Liver (tissue), 9 donors: ENCODE data around the gene CHRDL2. TPM values are rescaled to one million over a fixed set of nuclear protein-coding genes. Genes with fewer than 3 reads are reported as not detected.

Experiments used
- DNase-seq: peaks from one replicate; pipeline ENCODE4 v3.0.0-alpha.2; 2017; ENCODE audit warnings: low spot score
- H3K27ac ChIP-seq, 2 donors: one replicate each; pipeline ENCODE4 v1.7.0; 2013; ENCODE audit warnings: inconsistent platforms in 2 of 2, low read length in 2 of 2, control low read depth in 1 of 2, low read depth in 1 of 2, mild to moderate bottlenecking in 1 of 2
- H3K27me3 ChIP-seq, 4 donors: one replicate each; pipeline versions ENCODE4 v1.6.1 to v1.7.0; 2013; ENCODE audit warnings: low read length in 3 of 4, inconsistent platforms in 1 of 4, mild to moderate bottlenecking in 1 of 4, moderate library complexity in 1 of 4; ENCODE audit not compliant: control insufficient read depth in 4 of 4, insufficient read depth in 4 of 4
- H3K36me3 ChIP-seq, 4 donors: one replicate each; pipeline versions ENCODE4 v1.6.1 to v1.7.0; 2013; ENCODE audit warnings: low read length in 3 of 4, mild to moderate bottlenecking in 3 of 4, low read depth in 1 of 4, moderate library complexity in 1 of 4; ENCODE audit not compliant: control insufficient read depth in 4 of 4, insufficient read depth in 3 of 4
- H3K4me1 ChIP-seq, 4 donors: one replicate each; pipeline versions ENCODE4 v1.6.1 to v1.7.0; 2013; ENCODE audit warnings: low read length in 3 of 4, mild to moderate bottlenecking in 3 of 4, moderate library complexity in 1 of 4; ENCODE audit not compliant: control insufficient read depth in 4 of 4, insufficient read depth in 4 of 4
- H3K4me3 ChIP-seq, 3 donors: one replicate each; pipeline versions ENCODE4 v1.6.1 to v1.7.0; 2013; ENCODE audit warnings: low read length in 3 of 3, control low read depth in 1 of 3, low read depth in 1 of 3, mild to moderate bottlenecking in 1 of 3
- H3K9ac ChIP-seq, 2 donors: one replicate each; pipeline ENCODE4 v1.7.0; 2013; ENCODE audit warnings: low read length in 2 of 2, mild to moderate bottlenecking in 2 of 2, moderate library complexity in 2 of 2, control low read depth in 1 of 2, low read depth in 1 of 2
- H3K9me3 ChIP-seq, 4 donors: one replicate each; pipeline versions ENCODE4 v1.6.1 to v1.7.0; 2013; ENCODE audit warnings: low read length in 3 of 4; ENCODE audit not compliant: control insufficient read depth in 4 of 4
- EGR1 ChIP-seq, 2 donors: IDR thresholded peaks; 2 replicates each; pipeline ENCODE4 v1.6.1; 2016 to 2018; ENCODE audit warnings: antibody characterized with exemption in 2 of 2, low read depth in 2 of 2
- FOXA1 ChIP-seq: IDR thresholded peaks from 2 replicates; pipeline ENCODE4 v1.6.1; 2016; ENCODE audit warnings: antibody characterized with exemption
- FOXA2 ChIP-seq: IDR thresholded peaks from 2 replicates; pipeline ENCODE4 v1.6.1; 2016; ENCODE audit warnings: antibody characterized with exemption
- GABPA ChIP-seq, 2 donors: IDR thresholded peaks in 1 of 2; conservative IDR thresholded peaks in 1 of 2; 2 replicates each; pipeline ENCODE4 v1.6.1; 2016; ENCODE audit warnings: antibody characterized with exemption in 2 of 2, mild to moderate bottlenecking in 1 of 2, moderate library complexity in 1 of 2
- HNF4A ChIP-seq, 2 donors: conservative IDR thresholded peaks; 2 replicates each; pipeline ENCODE4 v1.6.1; 2016; ENCODE audit warnings: antibody characterized with exemption in 2 of 2, mild to moderate bottlenecking in 2 of 2
- HNF4G ChIP-seq: IDR thresholded peaks from 2 replicates; pipeline ENCODE4 v1.6.1; 2016; ENCODE audit warnings: antibody characterized with exemption
- JUND ChIP-seq, 2 donors: IDR thresholded peaks; 2 replicates each; pipeline ENCODE4 v1.6.1; 2016; ENCODE audit warnings: antibody characterized with exemption in 2 of 2
- NR2F2 ChIP-seq: IDR thresholded peaks from 2 replicates; pipeline ENCODE4 v1.6.1; 2016; ENCODE audit warnings: antibody characterized with exemption
- RAD21 ChIP-seq, 2 donors: IDR thresholded peaks; 2 replicates each; pipeline ENCODE4 v1.6.1; 2016; ENCODE audit warnings: antibody characterized with exemption in 2 of 2, mild to moderate bottlenecking in 2 of 2
- RXRA ChIP-seq, 2 donors: IDR thresholded peaks; 2 replicates each; pipeline ENCODE4 v1.6.1; 2017 to 2018; ENCODE audit warnings: antibody characterized with exemption in 2 of 2, mild to moderate bottlenecking in 1 of 2
- SP1 ChIP-seq: IDR thresholded peaks from 2 replicates; pipeline ENCODE4 v1.6.1; 2018; ENCODE audit warnings: antibody characterized with exemption, mild to moderate bottlenecking
- TAF1 ChIP-seq: conservative IDR thresholded peaks from 2 replicates; pipeline ENCODE4 v1.6.1; 2016; ENCODE audit warnings: antibody characterized with exemption, mild to moderate bottlenecking
- YY1 ChIP-seq: IDR thresholded peaks from 2 replicates; pipeline ENCODE4 v1.6.1; 2016; ENCODE audit warnings: antibody characterized with exemption, mild to moderate bottlenecking
- WGBS: extraction: QIAGEN DNeasy Blood & Tissue Kit; methylation state at CpG from one replicate; pipeline ENCODE4 v1.1.7; 2013; 5-methylcytosine and 5-hydroxymethylcytosine counted together
- polyA plus RNA-seq, 2 donors: library from polyadenylated mRNA; stranded (reverse) in 1 of 2; unstranded in 1 of 2; fragments of 200-250 nt in 1 of 2; fragments of >200 nt in 1 of 2; fragmentation: Nextera tagmentation in 1 of 2; extraction: Ambion mirVana in 1 of 2; gene quantifications; one replicate each; pipeline versions ENCODE4 v1.2.1 to v1.2.3, GENCODE V29; 2013 to 2015
- total RNA-seq, 2 donors: library from RNA; depleted of rRNA; stranded (reverse); fragments of >200 nt; gene quantifications; one replicate each; pipeline ENCODE4 v1.2.3, GENCODE V29; 2014
- TF ChIP-seq, protein P1 (sequence below): IDR thresholded peaks from 2 replicates; pipeline ENCODE4 v1.6.1; 2016; ENCODE audit warnings: antibody characterized with exemption
- TF ChIP-seq, protein P2 (sequence below): fragments of 150-350 bp; IDR thresholded peaks from 2 replicates; pipeline ENCODE4 v1.5.1; 2017; ENCODE audit warnings: improper control_type of control experiment, low read depth, low read length; ENCODE audit not compliant: missing input control
- TF ChIP-seq, protein P3 (sequence below): IDR thresholded peaks from 2 replicates; pipeline ENCODE4 v1.6.1; 2016; ENCODE audit warnings: antibody characterized with exemption
- TF ChIP-seq, protein P4 (sequence below): IDR thresholded peaks from 2 replicates; pipeline ENCODE4 v1.6.1; 2016; ENCODE audit warnings: antibody characterized with exemption
- donor health status: healthy.
- donor health status: healthy.
- donor health status: healthy.
- donor health status: healthy.
- donor health status: healthy.

CHRDL2 gene
- total and polyA plus RNA-seq, 4 donors, result 1.8 to 19.0 (median 15.8) TPM; not detected in 1

DNA sequence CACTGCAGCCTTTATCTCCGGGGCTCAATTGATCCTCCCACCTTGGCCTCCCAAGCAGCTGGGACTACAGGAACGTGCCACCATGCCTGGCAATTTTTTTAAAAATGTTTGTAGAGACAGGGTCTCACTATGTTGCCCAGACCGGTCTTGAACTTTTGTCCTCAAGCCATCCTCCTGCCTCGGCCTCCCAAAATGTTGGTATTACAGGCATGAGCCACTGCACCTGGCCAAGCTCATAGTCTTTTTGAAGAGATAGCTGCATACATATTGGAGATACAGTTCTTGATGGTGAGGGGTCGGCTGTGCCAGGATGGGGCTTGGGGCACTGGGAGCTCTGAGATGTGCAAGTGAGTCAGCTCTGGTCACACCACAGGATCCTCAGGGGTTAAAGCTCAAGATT lies 53.2 kb downstream of the CHRDL2 start:
- Histone ChIP-seq H3K4me1 (peaks cover 4 to 18% (median 11%) of the 10 kb centered on the region in 4 donors), H3K27ac (no peak overlapping the region), H3K9ac (no peak overlapping the region), H3K9me3 (no peaks in the 10 kb centered on the region), H3K36me3 (no peaks in the 10 kb centered on the region), H3K27me3 (no peaks in the 10 kb centered on the region), H3K4me3 (no peak overlapping the region)
- DNase-seq, result no peak
- WGBS, result 95% methylated on average over 5 of the region's 5 CpGs
- TF ChIP-seq TAF1 (no peak), FOXA2 (no peak), FOXA1 (no peak), NR2F2 (no peak), SP1 (no peak), HNF4G (no peak)
- TF ChIP-seq, protein P1, sequence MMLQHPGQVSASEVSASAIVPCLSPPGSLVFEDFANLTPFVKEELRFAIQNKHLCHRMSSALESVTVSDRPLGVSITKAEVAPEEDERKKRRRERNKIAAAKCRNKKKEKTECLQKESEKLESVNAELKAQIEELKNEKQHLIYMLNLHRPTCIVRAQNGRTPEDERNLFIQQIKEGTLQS, result no peak
- TF ChIP-seq, protein P2, sequence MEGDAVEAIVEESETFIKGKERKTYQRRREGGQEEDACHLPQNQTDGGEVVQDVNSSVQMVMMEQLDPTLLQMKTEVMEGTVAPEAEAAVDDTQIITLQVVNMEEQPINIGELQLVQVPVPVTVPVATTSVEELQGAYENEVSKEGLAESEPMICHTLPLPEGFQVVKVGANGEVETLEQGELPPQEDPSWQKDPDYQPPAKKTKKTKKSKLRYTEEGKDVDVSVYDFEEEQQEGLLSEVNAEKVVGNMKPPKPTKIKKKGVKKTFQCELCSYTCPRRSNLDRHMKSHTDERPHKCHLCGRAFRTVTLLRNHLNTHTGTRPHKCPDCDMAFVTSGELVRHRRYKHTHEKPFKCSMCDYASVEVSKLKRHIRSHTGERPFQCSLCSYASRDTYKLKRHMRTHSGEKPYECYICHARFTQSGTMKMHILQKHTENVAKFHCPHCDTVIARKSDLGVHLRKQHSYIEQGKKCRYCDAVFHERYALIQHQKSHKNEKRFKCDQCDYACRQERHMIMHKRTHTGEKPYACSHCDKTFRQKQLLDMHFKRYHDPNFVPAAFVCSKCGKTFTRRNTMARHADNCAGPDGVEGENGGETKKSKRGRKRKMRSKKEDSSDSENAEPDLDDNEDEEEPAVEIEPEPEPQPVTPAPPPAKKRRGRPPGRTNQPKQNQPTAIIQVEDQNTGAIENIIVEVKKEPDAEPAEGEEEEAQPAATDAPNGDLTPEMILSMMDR, result no peak

DNA sequence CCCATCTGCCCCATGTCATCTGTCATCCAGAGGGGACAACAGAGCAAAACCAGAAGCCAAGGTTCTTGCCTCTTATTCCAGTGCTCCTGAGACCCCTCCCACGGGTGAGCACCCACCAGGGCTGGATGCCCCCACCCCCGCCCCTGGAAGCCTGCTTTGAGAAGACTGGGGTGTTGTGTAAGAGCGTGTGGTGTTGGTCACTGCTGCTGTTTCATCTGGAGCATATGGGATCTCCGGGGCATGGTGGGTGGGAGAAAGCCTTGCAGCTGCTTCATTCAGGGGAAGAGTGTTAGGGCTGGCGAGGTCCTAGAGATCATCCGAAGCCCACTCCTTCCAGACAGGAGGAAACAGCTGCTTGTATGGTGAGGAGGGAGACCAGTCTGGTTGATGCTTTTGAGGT lies 54.1 kb downstream of the CHRDL2 start:
- no peaks in the 10 kb centered on the region for H3K27me3 ChIP-seq
- no peak overlapping the region for H3K4me3 ChIP-seq
- H3K36me3 ChIP-seq, result no peaks in the 10 kb centered on the region
- 83% methylated on average over 6 of the region's 6 CpGs for WGBS
- TF ChIP-seq, protein P1, result no peak
- peaks cover 6 to 15% (median 8%) of the 10 kb centered on the region in 4 donors for H3K4me1 ChIP-seq
- no peak overlapping the region for H3K27ac ChIP-seq
- peak; percentile 23 for DNase-seq
- no peak overlapping the region for H3K9ac ChIP-seq
- H3K9me3 ChIP-seq, result no peaks in the 10 kb centered on the region

DNA sequence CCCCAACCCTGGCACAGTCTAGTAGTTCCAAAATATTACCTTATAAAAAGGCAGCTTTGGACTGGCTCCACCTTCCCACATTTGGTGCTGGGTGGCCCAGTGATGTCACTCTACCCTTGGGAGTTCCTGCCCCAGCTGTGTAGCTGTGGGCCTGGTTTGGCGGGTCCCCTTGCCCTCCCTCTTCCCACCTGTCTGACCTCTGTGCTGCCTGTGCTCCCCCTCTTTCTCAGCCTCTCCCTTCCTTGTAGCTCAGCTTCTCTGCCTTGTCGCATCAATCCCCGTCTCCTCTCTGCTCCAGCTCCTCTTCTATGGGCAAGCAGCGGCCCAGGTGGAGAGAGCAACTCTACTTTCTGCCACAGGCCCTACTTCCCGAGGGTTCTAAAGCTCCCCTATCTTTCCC lies 54.6 kb downstream of the CHRDL2 start:
- no peak overlapping the region for H3K9ac ChIP-seq
- WGBS, result 96% methylated on average over 5 of the region's 5 CpGs
- H3K36me3 ChIP-seq, result no peaks in the 10 kb centered on the region
- H3K27me3 ChIP-seq, result no peaks in the 10 kb centered on the region
- H3K27ac ChIP-seq, result no peak overlapping the region
- H3K4me3 ChIP-seq, result no peak overlapping the region
- no peak for DNase-seq
- H3K4me1 ChIP-seq, result peaks cover 3 to 10% (median 5%) of the 10 kb centered on the region in 4 donors
- no peaks in the 10 kb centered on the region for H3K9me3 ChIP-seq
- no peak for TF ChIP-seq FOXA2
- TF ChIP-seq SP1, result no peak
- no peak for TF ChIP-seq TAF1
- TF ChIP-seq, protein P3, sequence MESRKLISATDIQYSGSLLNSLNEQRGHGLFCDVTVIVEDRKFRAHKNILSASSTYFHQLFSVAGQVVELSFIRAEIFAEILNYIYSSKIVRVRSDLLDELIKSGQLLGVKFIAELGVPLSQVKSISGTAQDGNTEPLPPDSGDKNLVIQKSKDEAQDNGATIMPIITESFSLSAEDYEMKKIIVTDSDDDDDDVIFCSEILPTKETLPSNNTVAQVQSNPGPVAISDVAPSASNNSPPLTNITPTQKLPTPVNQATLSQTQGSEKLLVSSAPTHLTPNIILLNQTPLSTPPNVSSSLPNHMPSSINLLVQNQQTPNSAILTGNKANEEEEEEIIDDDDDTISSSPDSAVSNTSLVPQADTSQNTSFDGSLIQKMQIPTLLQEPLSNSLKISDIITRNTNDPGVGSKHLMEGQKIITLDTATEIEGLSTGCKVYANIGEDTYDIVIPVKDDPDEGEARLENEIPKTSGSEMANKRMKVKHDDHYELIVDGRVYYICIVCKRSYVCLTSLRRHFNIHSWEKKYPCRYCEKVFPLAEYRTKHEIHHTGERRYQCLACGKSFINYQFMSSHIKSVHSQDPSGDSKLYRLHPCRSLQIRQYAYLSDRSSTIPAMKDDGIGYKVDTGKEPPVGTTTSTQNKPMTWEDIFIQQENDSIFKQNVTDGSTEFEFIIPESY, result no peak
- no peak for TF ChIP-seq EGR1 (IDR thresholded peaks at IDR 0.05; ENCODE audit: low read depth in 2 of 2)
- TF ChIP-seq RAD21 (IDR thresholded peaks at IDR 0.05), result no peak
- TF ChIP-seq, protein P1, result no peak
- TF ChIP-seq, protein P4, sequence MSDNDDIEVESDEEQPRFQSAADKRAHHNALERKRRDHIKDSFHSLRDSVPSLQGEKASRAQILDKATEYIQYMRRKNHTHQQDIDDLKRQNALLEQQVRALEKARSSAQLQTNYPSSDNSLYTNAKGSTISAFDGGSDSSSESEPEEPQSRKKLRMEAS, result no peak
- no peak for TF ChIP-seq HNF4A (conservative IDR thresholded peaks at IDR 0.05)
- no peak for TF ChIP-seq HNF4G
- TF ChIP-seq RXRA (IDR thresholded peaks at IDR 0.05), result no peak
- no peak for TF ChIP-seq NR2F2
- TF ChIP-seq, protein P2, result no peak
- no peak for TF ChIP-seq JUND (IDR thresholded peaks at IDR 0.05)
- no peak for TF ChIP-seq GABPA (IDR thresholded peaks at IDR 0.05 in 1 of 2, conservative IDR thresholded peaks at IDR 0.05 in 1 of 2)
- TF ChIP-seq YY1, result no peak
- no peak for TF ChIP-seq FOXA1
